HG03135 (cell line): ENCODE results near the gene RETN.

Source experiments
- ATAC-seq: cut with Tn5 transposase; IDR thresholded peaks from one replicate; pipeline ENCODE4 v1.9.1; 2021; ENCODE audit warnings: mild to moderate bottlenecking, moderate library complexity; ENCODE audit not compliant: unreplicated experiment

The RETN gene

GRCh38 chr19:7668842-7669241 lies at the start of gene RETN:
RETN (plus strand) TSS chr19:7669049; CDS start chr19:7669327, 278 bp downstream.
- no peak for ATAC-seq

- no peak for ATAC-seq
Measured at GRCh38 chr19:7619671-7620441, 49.0 kb upstream of the RETN start.

GRCh38 chr19:7620442-7621412 lies 48.1 kb upstream of the RETN start:
- no peak for ATAC-seq

- no peak for ATAC-seq
Measured at GRCh38 chr19:7622933-7623685, 45.7 kb upstream of the RETN start.

GRCh38 chr19:7623725-7624603 lies 44.9 kb upstream of the RETN start:
- no peak for ATAC-seq

GRCh38 chr19:7624810-7625209 lies 44.0 kb upstream of the RETN start:
- ATAC-seq, result no peak

GRCh38 chr19:7625763-7626372 lies 43.0 kb upstream of the RETN start:
- ATAC-seq, result no peak

- ATAC-seq, result no peak
Measured at GRCh38 chr19:7627166-7627565, 41.7 kb upstream of the RETN start.

- ATAC-seq, result no peak
Measured at GRCh38 chr19:7628589-7629311, 40.1 kb upstream of the RETN start.

GRCh38 chr19:7629347-7630054 lies 39.3 kb upstream of the RETN start, which contains the start of the genes PET100 and XAB2:
PET100 (plus strand) TSS chr19:7629793; CDS start chr19:7629834, 41 bp downstream.
XAB2 (minus strand) TSS chr19:7629545; CDS start chr19:7629527, 18 bp downstream.
- peak; percentile 89 for ATAC-seq

- no peak for ATAC-seq
Measured at GRCh38 chr19:7631577-7631976, 37.3 kb upstream of the RETN start.

- no peak for ATAC-seq
Measured at GRCh38 chr19:7632340-7633203, 36.3 kb upstream of the RETN start.

- no peak for ATAC-seq
Measured at GRCh38 chr19:7633698-7634097, 35.2 kb upstream of the RETN start, which contains the start of gene PCP2. PCP2 (minus strand) TSS chr19:7633719; CDS start chr19:7633457, 262 bp downstream.

GRCh38 chr19:7635670-7636069 lies 33.2 kb upstream of the RETN start:
- no peak for ATAC-seq

- no peak for ATAC-seq
Measured at GRCh38 chr19:7636317-7636690, 32.5 kb upstream of the RETN start.

GRCh38 chr19:7636691-7637373 lies 32.0 kb upstream of the RETN start, which contains the start of gene STXBP2:
STXBP2 (plus strand) TSS chr19:7637110; CDS start chr19:7637150, 40 bp downstream.
- ATAC-seq, result peak; percentile 61
